PC-3 (cell line): ENCODE measurements around the gene PCDHB10. TPM values are rescaled to one million over a fixed set of nuclear protein-coding genes. Genes with fewer than 3 reads are reported as not detected.
"Not testable (repeated sequence)": the region's sequence is repeated elsewhere in the genome, so short reads cannot be mapped to it uniquely, and the experiment has no call there.

ENCODE experiments used
- ATAC-seq: fragments of 200-7000 bp; cut with Tn5 transposase; 2 replicates; pipeline ENCODE4 v1.9.1; 2020; ENCODE audit warnings: mild to moderate bottlenecking, moderate library complexity
- BruUV-seq: library from RNA; stranded (reverse); fragments of 400-500 nt; replicated peaks from 2 replicates; lab custom pipeline; 2021; lab: Mats Ljungman, UMichigan
- CTCF ChIA-PET: fragments of 300-600 bp; sonication (Branson Sonifier 250); formaldehyde crosslinking; loops from one replicate; lab custom pipeline; 2022; ENCODE audit warnings: antibody characterized with exemption; lab: Charles Lee
- POLR2A ChIA-PET: fragments of 300-600 bp; sonication (Branson Sonifier 250); formaldehyde crosslinking; loops from one replicate; lab custom pipeline; 2022; ENCODE audit warnings: antibody characterized with exemption; ENCODE audit not compliant: unreplicated experiment; lab: Charles Lee
- DNase-seq: peaks from one replicate; pipeline ENCODE4 v3.0.0-alpha.2; 2015
- H2AFZ ChIP-seq: fragments of 300-600 bp; sonication (generic); 2 replicates; pipeline ENCODE4 v1.6.0; 2016; ENCODE audit warnings: antibody characterized with exemption, low read length
- H3F3A ChIP-seq: fragments of 300-600 bp; sonication (generic); one replicate; pipeline ENCODE4 v1.6.0; 2017; ENCODE audit warnings: antibody characterized with exemption, low read length, control low read depth, mild to moderate bottlenecking; ENCODE audit not compliant: unreplicated experiment
- H3K27ac ChIP-seq: fragments of 300-600 bp; sonication (generic); 2 replicates; pipeline ENCODE4 v1.5.1; 2016; ENCODE audit warnings: mild to moderate bottlenecking, low read length
- H3K27me3 ChIP-seq: fragments of 300-600 bp; sonication (generic); 2 replicates; pipeline ENCODE4 v1.6.1; 2016; ENCODE audit warnings: low read length, mixed read lengths
- H3K36me3 ChIP-seq: fragments of 300-600 bp; sonication (generic); 2 replicates; pipeline ENCODE4 v1.6.1; 2016; ENCODE audit warnings: low read depth, mixed run types, low read length, mixed read lengths
- H3K4me1 ChIP-seq: fragments of 300-600 bp; sonication (generic); 2 replicates; pipeline ENCODE4 v1.5.1; 2016; ENCODE audit warnings: low read length; ENCODE audit not compliant: insufficient read depth
- H3K4me2 ChIP-seq: fragments of 300-600 bp; sonication (generic); 2 replicates; pipeline ENCODE4 v1.6.0; 2016; ENCODE audit warnings: low read length
- H3K4me3 ChIP-seq: fragments of 300-600 bp; sonication (generic); 2 replicates; pipeline ENCODE4 v1.5.1; 2016; ENCODE audit warnings: mild to moderate bottlenecking, low read length, mixed read lengths
- H3K79me2 ChIP-seq: fragments of 300-600 bp; sonication (generic); 2 replicates; pipeline ENCODE4 v1.6.1; 2017; ENCODE audit warnings: low read length, mixed read lengths
- H3K9ac ChIP-seq: fragments of 300-600 bp; sonication (generic); 2 replicates; pipeline ENCODE4 v1.6.0; 2016; ENCODE audit warnings: mild to moderate bottlenecking, low read length
- H3K9me2 ChIP-seq: fragments of 300-600 bp; sonication (generic); replicated peaks from 2 replicates; pipeline ENCODE4 v1.6.1; 2016; ENCODE audit warnings: mixed run types, low read length, mixed read lengths
- H3K9me3 ChIP-seq: fragments of 300-600 bp; sonication (generic); 2 replicates; pipeline ENCODE4 v1.6.1; 2016; ENCODE audit warnings: low read length, mixed read lengths
- H4K20me1 ChIP-seq: fragments of 300-600 bp; sonication (generic); 2 replicates; pipeline ENCODE4 v1.6.1; 2016; ENCODE audit warnings: low read length, mixed read lengths
- CTCF ChIP-seq: fragments of 300-600 bp; sonication (generic); conservative IDR thresholded peaks from 2 replicates; pipeline ENCODE4 v1.5.1; 2017; ENCODE audit warnings: antibody characterized with exemption, low read depth, mild to moderate bottlenecking, low read length
- EZH2 ChIP-seq: fragments of 300-600 bp; sonication (generic); IDR thresholded peaks from one replicate; pipeline ENCODE4 v1.6.1; 2017; ENCODE audit warnings: antibody characterized with exemption, mild to moderate bottlenecking, low read length; ENCODE audit not compliant: unreplicated experiment
- intact Hi-C: fragments of 100-400 bp; cut with micrococcal nuclease; formaldehyde crosslinking; loops from 2 replicates; pipeline ENCODE4 v1.9.0; 2023
- total RNA-seq: library from RNA; depleted of rRNA; stranded (reverse); fragments of >200 nt; gene quantifications from 2 replicates; pipeline ENCODE4 v1.2.3, GENCODE V29; 2014

PCDHB10 gene
- total RNA-seq, 1 experiment from 2014 or later, result 0.33 TPM

- ChIA-PET POLR2A (no interaction called here), CTCF (no interaction called here)
- Histone ChIP-seq H3K4me3 (no peak overlapping the region), H3F3A (no peaks in the 10 kb centered on the region), H3K27ac (no peak overlapping the region), H3K27me3 (no peaks in the 10 kb centered on the region), H3K9me2 (no peaks in the 10 kb centered on the region), H3K4me2 (no peak overlapping the region), H2AFZ (no peak overlapping the region), H4K20me1 (no peaks in the 10 kb centered on the region), H3K4me1 (no peaks in the 10 kb centered on the region), H3K9me3 (no peaks in the 10 kb centered on the region), H3K36me3 (no peaks in the 10 kb centered on the region), H3K9ac (no peak overlapping the region), H3K79me2 (no peaks in the 10 kb centered on the region)
- TF ChIP-seq EZH2 (no peak), CTCF (peak; percentile 38; the same call in 1 of the 2 replicates)
- ATAC-seq (no peak), DNase-seq (no peak)
- intact Hi-C loops, result no loop called here
- no TSS peak for BruUV-seq
Measured at GRCh38 chr5:141155540-141156374, 36.4 kb upstream of the PCDHB10 start.

- H3K9me3 ChIP-seq, DNase-seq, H3K79me2 ChIP-seq, H3K4me1 ChIP-seq, H3K27ac ChIP-seq, CTCF ChIA-PET, POLR2A ChIA-PET, H3K27me3 ChIP-seq, H3F3A ChIP-seq, H3K4me3 ChIP-seq, H3K9me2 ChIP-seq, H3K36me3 ChIP-seq, H2AFZ ChIP-seq, BruUV-seq, ATAC-seq, H4K20me1 ChIP-seq, H3K4me2 ChIP-seq, intact Hi-C loops, H3K9ac ChIP-seq: not testable (repeated sequence)
Measured at GRCh38 chr5:141157356-141157755, 34.8 kb upstream of the PCDHB10 start.

GRCh38 chr5:141157901-141158300 is 34.3 kb upstream of the PCDHB10 start:
- POLR2A ChIA-PET, result interaction anchor here (0.6 kb wide), 1 partner anchor 25 kb away, joined by 3 read pairs; no protein-coding TSS in a partner anchor
- intact Hi-C loops, H3K4me3 ChIP-seq, H3K9me2 ChIP-seq, H3F3A ChIP-seq, H3K79me2 ChIP-seq, H3K27me3 ChIP-seq, H3K27ac ChIP-seq, DNase-seq, CTCF ChIA-PET, ATAC-seq, H2AFZ ChIP-seq, H4K20me1 ChIP-seq, H3K4me2 ChIP-seq, H3K9ac ChIP-seq, H3K4me1 ChIP-seq, H3K36me3 ChIP-seq, H3K9me3 ChIP-seq, BruUV-seq: not testable (repeated sequence)
